Heart left ventricle (tissue), 13 donors: ENCODE data around the gene GAL3ST2.

Experiments
- CTCF ChIP-seq, 12 donors: fragments of 200-600 bp; sonication (generic) in 4 of 12; IDR thresholded peaks; one replicate each; pipeline versions ENCODE4 v1.5.0 to v1.8.0; 2018 to 2022; ENCODE audit warnings: antibody characterized with exemption in 12 of 12, mild to moderate bottlenecking in 5 of 12
- POLR2A ChIP-seq, 2 donors: fragments of 450-650 bp; IDR thresholded peaks; one replicate each; pipeline ENCODE4 v1.6.1; 2017; ENCODE audit warnings: antibody characterized with exemption in 2 of 2, mild to moderate bottlenecking in 2 of 2, moderate library complexity in 2 of 2
- donor health status: ischemic (EF 13 %, LVEDD 7.1; RV severe dilation, severe dysfunction).
- donor health status: DM: no; HTN: yes; CAD: no.
- donor health status: DM: no; HTN: no; CAD: no.
- donor health status: ischemic (EF 25% LVEDD 6.9; RV normal size, moderate dysfunction).
- donor health status: ischemic (EF 25% LVEDD 5.7; RV mildly dilated, moderate dysfunction).
- donor health status: ischemic (EF 35%, LVEDD 5.7; RV mildly dilated, moderate dysfunction).
- donor health status: nonischemic (EF 11% LVEDD 7.7; RV severe dilation, severe dysfunction).
- donor health status: DM: yes; HTN: yes; CAD: no.
- donor health status: PGD.
- donor health status: ischemic (EF 29% LVEDD 5.4; RV normal size, mild dysfunction).
- donor health status: nonischemic (EF 23%, LVEDD 6.1; RV moderate dilation, normal function).

- TF ChIP-seq POLR2A (IDR thresholded peaks at IDR 0.05) (no peak), CTCF (IDR thresholded peaks at IDR 0.05) (no peak)
Measured at GRCh38 chr2:241816431-241817121, 40.0 kb downstream of the GAL3ST2 start.
